Stomach smooth muscle (tissue), 2 donors: Measurements from ENCODE around the gene CHD1.

Source experiments
- H3K27ac ChIP-seq: one replicate; pipeline ENCODE4 v1.7.0; 2013; ENCODE audit warnings: mild to moderate bottlenecking, low read length, inconsistent platforms
- H3K27me3 ChIP-seq, 2 donors: one replicate each; pipeline ENCODE4 v1.7.0; 2013; ENCODE audit warnings: low read length in 2 of 2; ENCODE audit not compliant: insufficient read depth in 2 of 2, control insufficient read depth in 1 of 2
- H3K36me3 ChIP-seq, 2 donors: one replicate each; pipeline ENCODE4 v1.7.0; 2013; ENCODE audit warnings: low read length in 2 of 2; ENCODE audit not compliant: control insufficient read depth in 2 of 2, insufficient read depth in 2 of 2
- H3K4me1 ChIP-seq: one replicate; pipeline ENCODE4 v1.7.0; 2013; ENCODE audit warnings: low read length; ENCODE audit not compliant: control insufficient read depth, insufficient read depth
- H3K4me3 ChIP-seq, 2 donors: one replicate each; pipeline ENCODE4 v1.7.0; 2013; ENCODE audit warnings: low read length in 2 of 2
- H3K9ac ChIP-seq, 2 donors: one replicate each; pipeline ENCODE4 v1.7.0; 2013; ENCODE audit warnings: low read length in 2 of 2, mild to moderate bottlenecking in 1 of 2
- H3K9me3 ChIP-seq, 2 donors: one replicate each; pipeline ENCODE4 v1.7.0; 2013; ENCODE audit warnings: low read length in 2 of 2; ENCODE audit not compliant: control insufficient read depth in 2 of 2
- donor health status: healthy.
- donor health status: Pancreatic carcinoma.

The CHD1 gene

DNA sequence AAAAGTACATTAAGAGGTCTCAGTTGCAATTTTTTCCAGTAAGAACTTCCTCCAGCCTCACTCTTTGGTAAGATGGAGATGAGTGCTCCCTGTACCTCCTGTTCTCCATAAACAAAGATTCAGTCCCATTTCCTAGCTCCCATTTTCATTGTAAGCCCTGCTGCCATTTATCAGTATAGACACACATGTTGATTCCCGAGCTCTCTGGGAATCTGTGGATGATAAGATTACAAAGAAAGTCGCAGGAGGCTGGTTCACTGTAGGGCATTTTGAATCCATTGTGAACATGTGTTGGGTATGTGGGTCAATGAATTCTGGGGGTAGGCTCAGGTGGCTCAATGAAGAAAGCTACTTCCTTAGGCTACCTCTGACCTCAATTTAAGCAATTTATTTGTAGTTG lies 118.6 kb downstream of the CHD1 start:
- H3K4me1 ChIP-seq = no peaks in the 10 kb centered on the region

GRCh38 chr5:98807806-98808205 lies 121.0 kb downstream of the CHD1 start:
- Histone ChIP-seq H3K36me3 (no peaks in the 10 kb centered on the region), H3K4me1 (no peaks in the 10 kb centered on the region), H3K9me3 (no peaks in the 10 kb centered on the region), H3K27ac (no peak overlapping the region), H3K9ac (no peak overlapping the region), H3K27me3 (no peaks in the 10 kb centered on the region), H3K4me3 (no peak overlapping the region)

More for the DNA sequence above, 118.6 kb downstream of the CHD1 start:
- Histone ChIP-seq H3K9ac (no peak overlapping the region), H3K36me3 (no peaks in the 10 kb centered on the region), H3K27ac (no peak overlapping the region), H3K27me3 (no peaks in the 10 kb centered on the region), H3K9me3 (no peaks in the 10 kb centered on the region), H3K4me3 (no peak overlapping the region)

DNA sequence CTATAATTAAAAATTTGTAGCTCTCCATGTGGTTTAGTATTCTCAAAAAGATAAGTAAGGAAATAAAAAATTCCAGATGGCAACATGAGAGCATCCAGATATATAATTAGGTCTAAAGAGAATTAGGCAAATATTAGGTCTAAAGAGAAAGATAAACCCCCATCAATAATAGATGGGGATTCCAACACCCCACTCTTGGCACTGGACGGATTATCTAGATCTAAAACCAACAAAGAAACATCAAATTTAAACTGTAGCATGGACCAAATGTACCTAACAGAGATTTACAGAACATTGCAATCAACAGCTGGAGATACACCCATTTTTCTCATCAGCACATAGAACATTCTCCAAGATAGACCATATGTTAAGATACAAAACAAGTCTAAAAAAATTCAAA lies 123.7 kb downstream of the CHD1 start:
- no peaks in the 10 kb centered on the region for H3K9me3 ChIP-seq
- no peaks in the 10 kb centered on the region for H3K4me1 ChIP-seq
- no peaks in the 10 kb centered on the region for H3K27me3 ChIP-seq
- H3K36me3 ChIP-seq = peaks cover 0 to 4% of the 10 kb centered on the region in 2 donors
- no peak overlapping the region for H3K27ac ChIP-seq
- no peak overlapping the region for H3K9ac ChIP-seq
- H3K4me3 ChIP-seq = no peak overlapping the region

DNA sequence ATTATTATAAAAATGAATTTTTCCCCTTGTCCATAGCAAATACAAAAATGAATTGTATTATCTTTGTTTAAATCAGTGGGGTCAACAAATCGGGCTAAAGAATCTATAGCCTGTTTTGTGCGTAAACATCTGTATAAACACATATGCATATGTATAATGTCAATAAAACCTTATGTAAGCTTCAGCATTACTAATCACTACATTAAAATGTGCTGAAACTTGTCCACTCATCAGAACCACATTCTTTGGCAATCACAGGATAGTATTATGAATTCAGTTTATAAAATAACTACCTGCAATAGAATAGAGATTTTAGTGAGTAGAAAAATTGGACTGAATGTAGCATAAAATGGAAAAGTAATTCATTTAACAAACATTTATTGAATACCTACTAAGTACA lies 124.7 kb downstream of the CHD1 start:
- no peak overlapping the region for H3K27ac ChIP-seq
- H3K9me3 ChIP-seq = no peaks in the 10 kb centered on the region
- H3K4me3 ChIP-seq = no peak overlapping the region
- peaks cover 0 to 4% of the 10 kb centered on the region in 2 donors for H3K36me3 ChIP-seq
- no peak overlapping the region for H3K9ac ChIP-seq
- no peaks in the 10 kb centered on the region for H3K27me3 ChIP-seq
- no peaks in the 10 kb centered on the region for H3K4me1 ChIP-seq
